Adrenal gland (tissue), 12 donors: ENCODE data around the gene AOPEP. TPM values are rescaled to one million over a fixed set of nuclear protein-coding genes. Genes with fewer than 3 reads are reported as not detected.

Experiments
- DNase-seq, 7 donors: peaks; one replicate each; pipeline ENCODE4 v3.0.0-alpha.2; 2019 to 2020
- H3K27ac ChIP-seq, 5 donors: fragments of 200-600 bp; sonication (generic) in 4 of 5; 1 replicate in 3 of 5; 2 replicates in 2 of 5; pipeline versions ENCODE4 v1.5.1 to v1.8.0; 2016 to 2020; ENCODE audit warnings: mild to moderate bottlenecking in 1 of 5
- H3K27me3 ChIP-seq: fragments of 200-600 bp; 2 replicates; pipeline ENCODE4 v1.8.0; 2021
- H3K36me3 ChIP-seq, 2 donors: fragments of 200-600 bp; replicated peaks in 1 of 2; 1 replicate in 1 of 2; 2 replicates in 1 of 2; pipeline versions ENCODE4 v1.5.1 to v1.8.0; 2018 to 2022
- H3K4me1 ChIP-seq, 2 donors: fragments of 200-600 bp; replicated peaks in 1 of 2; 1 replicate in 1 of 2; 2 replicates in 1 of 2; pipeline versions ENCODE4 v1.5.1 to v1.8.0; 2018 to 2021
- H3K4me3 ChIP-seq, 4 donors: fragments of 200-600 bp; sonication (generic) in 3 of 4; one replicate each; pipeline ENCODE4 v1.5.1; 2016 to 2018
- H3K9me3 ChIP-seq, 3 donors: fragments of 200-600 bp; sonication (generic) in 1 of 3; replicated peaks in 1 of 3; 1 replicate in 2 of 3; 2 replicates in 1 of 3; pipeline versions ENCODE4 v1.5.1 to v1.8.0; 2016 to 2021
- POLR2A ChIP-seq, 2 donors: fragments of 450-650 bp; IDR thresholded peaks; one replicate each; pipeline ENCODE4 v1.6.1; 2017; ENCODE audit warnings: antibody characterized with exemption in 2 of 2, mild to moderate bottlenecking in 2 of 2, moderate library complexity in 1 of 2
- WGBS, 4 donors: extraction: QIAGEN DNeasy Blood & Tissue Kit in 2 of 4; methylation state at CpG; one replicate each; pipeline versions ENCODE4 v1.1.5 to v1.1.7; 2013 to 2017; 5-methylcytosine and 5-hydroxymethylcytosine counted together
- intact Hi-C, 2 donors: fragments of 100-400 bp; cut with DNase I; formaldehyde crosslinking; loops; one replicate each; pipeline versions ENCODE4 v1.14.1 to v1.15.0; 2022 to 2023
- polyA plus RNA-seq, 3 donors: library from polyadenylated mRNA; stranded (reverse); fragments of 200-250 nt in 2 of 3; fragments of 350-450 nt in 1 of 3; fragmentation: Illumina TruSeq in 1 of 3; extraction: RNeasy Lipid Tissue Mini Kit (QIAGEN cat#74804) in 1 of 3; gene quantifications; one replicate each; pipeline ENCODE4 v1.2.3, GENCODE V29; 2013 to 2014
- total RNA-seq, 9 donors: library from RNA; depleted of rRNA in 4 of 9; stranded (reverse); fragments of >200 nt in 4 of 9; fragments of 120-200 nt in 1 of 9; fragmentation: NEBNext Ultra II Directional in 1 of 9; extraction: Animal tissue kit (Norgen Biotek cat#: 25700) in 1 of 9; gene quantifications; one replicate each; pipeline versions ENCODE4 v1.1.0 to v1.2.4, GENCODE V29; 2013 to 2023
- TF ChIP-seq, protein P1 (sequence below), 6 experiments: fragments of 450-650 bp in 4 of 6; fragments of 200-600 bp in 2 of 6; sonication (generic) in 1 of 6; IDR thresholded peaks; 1 replicate in 5 of 6; 2 replicates in 1 of 6; pipeline versions ENCODE4 v1.5.1 to v1.8.0; 2016 to 2021; ENCODE audit warnings: antibody characterized with exemption in 6 of 6, mild to moderate bottlenecking in 2 of 6, moderate library complexity in 1 of 6
- donor health status: healthy with polysubstance abuse.
- donor health status: Bipolar disorder and iron deficiency.
- donor health status: DM: yes; HTN: yes; CAD: no.
- donor health status: DM: no; HTN: no; CAD: no.
- donor health status: DM: no; HTN: no; CAD: no.
- donor health status: DM: yes; HTN: yes; CAD: no.

Gene AOPEP
- total and polyA plus RNA-seq, 12 donors = 31.0 to 99.6 (median 71.0) TPM

DNA sequence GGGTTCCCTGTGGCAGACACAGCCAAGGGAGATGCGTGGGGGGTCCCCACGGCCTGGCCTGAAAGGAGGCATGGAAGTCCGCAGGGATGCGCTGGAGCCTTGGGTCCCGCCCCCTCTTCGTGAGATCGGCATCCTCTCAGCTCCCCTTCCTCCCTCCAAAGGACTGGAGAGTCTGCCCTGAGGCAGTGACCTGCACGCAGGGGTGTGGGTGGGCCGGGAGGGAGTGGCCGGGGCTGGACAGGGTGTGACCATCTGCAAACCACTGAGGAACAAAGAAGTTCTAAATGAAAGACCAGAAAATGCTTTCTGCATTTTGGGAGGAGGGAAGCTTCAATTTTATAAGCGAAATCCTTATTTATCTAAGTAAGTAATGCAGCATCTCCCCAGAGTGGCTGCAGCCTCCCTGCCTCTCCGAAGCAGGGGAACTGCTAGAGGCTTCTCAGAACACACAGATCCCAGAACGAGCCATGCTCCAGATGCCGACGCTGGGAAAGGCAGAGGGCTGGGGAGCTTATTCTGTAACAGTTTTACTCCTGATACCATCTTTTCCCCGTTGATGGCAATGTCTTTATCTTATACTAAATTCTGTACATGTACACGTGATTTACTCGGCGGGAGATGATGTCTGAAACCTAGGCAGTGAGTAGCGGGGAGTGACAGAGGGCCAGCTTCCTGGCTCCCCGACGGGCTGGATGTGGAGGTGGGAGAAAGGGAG is 369.3 kb downstream of the AOPEP start:
- intact Hi-C loops = no loop called here
- Histone ChIP-seq H3K4me1 (peaks cover 4 to 34% of the 10 kb centered on the region in 2 donors), H3K9me3 (no peaks in the 10 kb centered on the region), H3K27ac (peak overlapping the region in 1 of 5 donors; percentile 44), H3K36me3 (peaks cover 0 to under 1% of the 10 kb centered on the region in 2 donors), H3K4me3 (no peak overlapping the region), H3K27me3 (no peaks in the 10 kb centered on the region)
- 79 to 89% (median 86%) methylated on average over 20 to 22 of the region's 22 CpGs for WGBS, 4 donors
- TF ChIP-seq, protein P1, sequence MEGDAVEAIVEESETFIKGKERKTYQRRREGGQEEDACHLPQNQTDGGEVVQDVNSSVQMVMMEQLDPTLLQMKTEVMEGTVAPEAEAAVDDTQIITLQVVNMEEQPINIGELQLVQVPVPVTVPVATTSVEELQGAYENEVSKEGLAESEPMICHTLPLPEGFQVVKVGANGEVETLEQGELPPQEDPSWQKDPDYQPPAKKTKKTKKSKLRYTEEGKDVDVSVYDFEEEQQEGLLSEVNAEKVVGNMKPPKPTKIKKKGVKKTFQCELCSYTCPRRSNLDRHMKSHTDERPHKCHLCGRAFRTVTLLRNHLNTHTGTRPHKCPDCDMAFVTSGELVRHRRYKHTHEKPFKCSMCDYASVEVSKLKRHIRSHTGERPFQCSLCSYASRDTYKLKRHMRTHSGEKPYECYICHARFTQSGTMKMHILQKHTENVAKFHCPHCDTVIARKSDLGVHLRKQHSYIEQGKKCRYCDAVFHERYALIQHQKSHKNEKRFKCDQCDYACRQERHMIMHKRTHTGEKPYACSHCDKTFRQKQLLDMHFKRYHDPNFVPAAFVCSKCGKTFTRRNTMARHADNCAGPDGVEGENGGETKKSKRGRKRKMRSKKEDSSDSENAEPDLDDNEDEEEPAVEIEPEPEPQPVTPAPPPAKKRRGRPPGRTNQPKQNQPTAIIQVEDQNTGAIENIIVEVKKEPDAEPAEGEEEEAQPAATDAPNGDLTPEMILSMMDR (IDR thresholded peaks at IDR 0.05) = no peak
- TF ChIP-seq POLR2A (IDR thresholded peaks at IDR 0.05) = no peak
- DNase-seq = no peak

DNA sequence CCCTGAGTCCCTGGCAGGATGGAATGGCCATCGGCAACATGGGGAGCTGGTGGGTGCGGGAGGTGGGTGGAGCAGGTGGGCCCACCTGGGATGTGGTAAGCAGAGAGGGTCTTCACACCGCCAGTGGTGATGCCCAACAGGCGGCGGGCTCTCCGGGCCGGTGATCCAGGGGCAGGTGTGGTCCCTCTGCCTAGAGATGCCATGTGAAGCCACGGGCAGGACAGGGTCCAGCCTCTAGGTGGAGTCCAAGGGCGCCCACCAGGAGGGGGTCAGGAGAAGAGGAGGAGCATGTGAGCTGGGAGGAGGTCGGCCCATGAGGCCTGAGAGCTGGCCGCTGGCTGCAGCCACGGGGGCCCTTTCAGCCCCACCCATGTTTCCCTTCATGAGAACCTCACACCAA is 369.9 kb downstream of the AOPEP start:
- Histone ChIP-seq H3K27me3 (no peaks in the 10 kb centered on the region), H3K4me1 (peaks cover under 1 to 28% of the 10 kb centered on the region in 2 donors), H3K36me3 (peaks cover 0 to 7% of the 10 kb centered on the region in 2 donors), H3K27ac (no peak overlapping the region), H3K4me3 (no peak overlapping the region), H3K9me3 (no peaks in the 10 kb centered on the region)
- WGBS, 4 donors = 93 to 97% (median 96%) methylated on average over 5 to 12 of the region's 12 CpGs
- intact Hi-C loops = no loop called here
- DNase-seq = no peak
- TF ChIP-seq, protein P1 (IDR thresholded peaks at IDR 0.05) = no peak
- no peak for TF ChIP-seq POLR2A (IDR thresholded peaks at IDR 0.05)

DNA sequence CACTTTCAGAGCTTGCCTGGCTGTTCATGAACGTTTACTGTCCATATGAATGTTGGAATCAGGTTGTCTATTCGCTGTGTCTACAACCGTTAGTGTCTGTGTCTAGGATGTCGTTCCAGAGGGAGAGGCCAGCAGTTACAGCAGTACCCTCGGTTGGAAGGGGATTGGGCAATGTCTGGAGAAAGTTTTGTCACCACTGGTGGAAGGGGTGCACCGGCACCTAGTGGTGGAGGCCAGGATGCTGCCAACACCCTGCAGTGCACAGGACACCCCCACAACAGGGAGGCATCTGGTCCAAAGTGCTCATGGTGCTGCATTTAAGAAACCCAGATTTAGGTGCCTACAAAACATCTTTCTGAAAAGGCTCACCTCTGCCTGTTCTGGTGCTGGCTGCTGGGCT is 370.3 kb downstream of the AOPEP start:
- WGBS, 4 donors = 79 to 89% (median 84%) methylated on average over 5 to 6 of the region's 6 CpGs
- peaks cover 0 to 24% of the 10 kb centered on the region in 2 donors for H3K4me1 ChIP-seq
- H3K36me3 ChIP-seq = peaks cover 0 to 9% of the 10 kb centered on the region in 2 donors
- no peaks in the 10 kb centered on the region for H3K27me3 ChIP-seq
- TF ChIP-seq POLR2A (IDR thresholded peaks at IDR 0.05) = no peak
- TF ChIP-seq, protein P1 (IDR thresholded peaks at IDR 0.05) = no peak
- no peak overlapping the region for H3K4me3 ChIP-seq
- DNase-seq = no peak
- intact Hi-C loops = no loop called here
- no peak overlapping the region for H3K27ac ChIP-seq
- H3K9me3 ChIP-seq = no peaks in the 10 kb centered on the region

DNA sequence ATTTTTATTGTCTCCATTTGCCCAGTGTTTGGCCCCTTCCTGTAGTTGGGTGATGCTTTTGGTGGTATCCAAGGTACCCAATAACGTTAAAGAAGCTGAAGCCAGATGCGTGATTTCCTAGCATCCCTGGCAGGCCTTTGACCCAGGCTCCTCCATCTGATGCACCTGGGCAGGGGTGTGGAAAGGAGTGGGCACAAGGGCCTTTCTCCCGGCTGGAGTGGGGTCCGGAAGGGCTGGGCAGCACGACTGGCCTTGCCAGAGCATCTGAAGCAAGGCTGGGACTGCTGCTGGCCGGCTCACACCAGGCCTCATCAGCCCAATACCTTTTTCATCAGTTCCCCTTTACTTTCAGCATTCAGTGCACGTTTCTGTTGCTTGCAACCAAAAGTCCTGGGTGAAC is 370.8 kb downstream of the AOPEP start:
- Histone ChIP-seq H3K4me3 (no peak overlapping the region), H3K27me3 (no peaks in the 10 kb centered on the region), H3K4me1 (peaks cover 0 to 24% of the 10 kb centered on the region in 2 donors), H3K9me3 (no peaks in the 10 kb centered on the region), H3K27ac (no peak overlapping the region), H3K36me3 (peaks cover 0 to 10% of the 10 kb centered on the region in 2 donors)
- WGBS, 4 donors = 93 to 96% (median 94%) methylated on average over 6 to 7 of the region's 7 CpGs
- no peak for DNase-seq
- no peak for TF ChIP-seq POLR2A (IDR thresholded peaks at IDR 0.05)
- TF ChIP-seq, protein P1 (IDR thresholded peaks at IDR 0.05) = no peak
- intact Hi-C loops = no loop called here
